Stimulated activated CD4-positive, alpha-beta T cell treated with anti-CD3 and anti-CD28 coated beads, Interleukin-4, amount 100 ng/mL, for 48 hours (primary cell): ENCODE results near the gene SPDYE3.
"Not testable (repeated sequence)": the region's sequence is repeated elsewhere in the genome, so short reads cannot be mapped to it uniquely, and the experiment has no call there.

ENCODE experiments used
- DNase-seq, 2 donors: peaks; one replicate each; pipeline ENCODE4 v3.0.0-alpha.2; 2020; ENCODE audit warnings: low read depth in 2 of 2

Gene SPDYE3

DNA sequence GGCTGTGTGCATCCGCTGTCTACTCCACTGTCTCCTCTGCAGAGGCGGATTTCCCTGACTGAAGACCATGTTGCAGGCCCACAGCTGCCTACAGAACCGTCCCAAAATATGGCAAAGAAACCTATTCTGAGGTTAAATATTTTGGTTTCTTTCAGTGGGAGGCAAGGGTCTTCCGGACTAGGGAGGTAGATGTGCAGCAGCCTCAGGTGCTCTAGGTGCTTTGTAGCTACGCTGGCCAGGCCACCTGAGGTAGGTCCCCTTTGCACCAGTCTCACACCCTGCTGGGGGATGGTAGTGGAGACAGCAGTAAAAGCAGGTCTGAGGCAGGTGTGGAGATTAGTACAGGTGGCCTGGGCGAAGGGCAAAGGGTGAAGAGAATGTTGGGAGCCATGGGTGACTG, 42.3 kb downstream of the SPDYE3 start:
- no peak for DNase-seq

GRCh38 chr7:100351657-100352058, 44.2 kb downstream of the SPDYE3 start:
- DNase-seq: no peak

- not testable (repeated sequence) for DNase-seq
Observed at GRCh38 chr7:100352230-100352781, 44.8 kb downstream of the SPDYE3 start.

- DNase-seq: no peak
Observed at GRCh38 chr7:100352984-100353684, 45.6 kb downstream of the SPDYE3 start.

GRCh38 chr7:100353685-100354330, 46.3 kb downstream of the SPDYE3 start:
- no peak for DNase-seq

DNA sequence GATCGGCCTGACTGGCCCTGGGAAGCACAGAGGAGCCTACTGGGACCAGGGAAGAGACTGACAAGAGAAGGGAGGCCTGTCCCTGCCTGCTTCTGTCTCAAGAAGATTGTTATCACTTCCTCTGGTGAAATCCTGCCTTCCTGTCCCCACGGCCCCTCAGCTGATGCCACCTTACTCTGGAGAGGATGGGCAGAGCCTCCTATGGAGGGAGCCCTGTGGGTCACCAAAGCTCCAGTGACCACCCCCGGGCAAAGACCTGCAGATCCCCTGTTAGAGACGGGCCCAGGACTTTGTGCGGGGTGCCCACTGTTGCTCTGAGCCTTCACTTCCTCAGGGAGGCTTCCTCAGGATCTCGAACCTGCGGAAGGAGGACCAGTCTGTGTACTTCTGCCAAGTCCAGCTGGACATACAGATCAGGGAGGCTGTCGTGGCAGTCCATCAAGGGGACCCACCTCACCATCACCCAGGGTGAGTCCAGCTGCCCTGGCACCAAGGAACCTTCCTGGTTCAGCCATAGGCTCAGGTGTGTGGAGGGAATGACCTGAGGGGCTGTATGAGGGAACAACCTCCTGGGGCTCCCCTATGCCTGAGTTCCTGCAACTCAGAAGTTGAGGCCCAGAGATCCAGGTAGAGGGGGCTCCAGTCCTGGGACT, 49.0 kb downstream of the SPDYE3 start:
- DNase-seq: no peak

DNA sequence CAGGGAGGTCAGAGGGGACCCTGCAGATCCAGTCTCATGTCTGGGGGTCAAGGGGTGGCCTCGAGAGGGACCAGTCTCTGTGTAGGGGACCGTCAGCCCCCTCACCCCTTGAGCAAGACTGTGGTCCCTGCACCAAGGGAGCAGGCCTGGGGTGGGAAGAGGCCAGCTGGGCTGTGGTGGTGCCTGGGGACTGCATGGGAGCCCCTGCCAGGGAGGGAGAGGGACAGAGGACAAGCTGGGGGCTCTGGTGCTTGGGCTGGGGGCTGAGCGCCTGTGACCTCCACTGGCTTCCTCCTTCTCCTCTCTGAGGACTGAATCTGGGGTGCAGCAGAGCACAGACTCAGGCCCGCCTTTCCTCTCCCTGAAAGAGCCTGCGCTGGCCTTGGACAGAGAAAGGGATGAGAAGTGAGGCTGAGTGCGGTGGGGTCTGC, 49.6 kb downstream of the SPDYE3 start:
- DNase-seq: no peak

DNA sequence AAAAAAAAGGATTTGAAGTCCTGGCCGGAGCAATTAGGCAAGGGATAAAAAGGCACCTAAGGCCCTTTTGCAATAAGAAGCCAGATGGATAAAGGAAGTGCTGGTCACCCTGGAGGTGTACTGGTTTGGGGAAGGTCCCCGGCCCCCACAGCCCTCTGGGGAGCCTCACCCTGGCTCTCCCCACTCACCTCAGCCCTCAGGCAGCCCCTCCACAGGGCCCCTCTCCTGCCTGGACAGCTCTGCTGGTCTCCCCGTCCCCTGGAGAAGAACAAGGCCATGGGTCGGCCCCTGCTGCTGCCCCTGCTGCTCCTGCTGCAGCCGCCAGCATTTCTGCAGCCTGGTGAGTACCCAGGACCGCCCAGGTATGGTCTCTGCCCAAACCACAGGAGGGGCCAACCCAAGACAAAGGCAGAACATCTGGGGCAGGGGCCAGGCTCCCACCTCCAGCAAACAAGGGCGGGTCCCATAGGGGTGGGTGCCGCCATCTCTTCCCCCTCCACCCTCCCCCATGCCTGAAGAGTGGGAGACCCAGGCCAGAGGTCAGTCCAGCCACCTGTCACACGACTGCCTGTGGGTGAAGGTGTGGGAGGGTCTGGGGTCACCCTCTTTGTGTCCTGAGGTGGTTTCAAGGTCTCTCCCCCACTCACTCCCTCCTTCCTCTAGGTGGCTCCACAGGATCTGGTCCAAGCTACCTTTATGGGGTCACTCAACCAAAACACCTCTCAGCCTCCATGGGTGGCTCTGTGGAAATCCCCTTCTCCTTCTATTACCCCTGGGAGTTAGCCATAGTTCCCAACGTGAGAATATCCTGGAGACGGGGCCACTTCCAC, 50.7 kb downstream of the SPDYE3 start, which contains the start of gene PILRB:
TSS of gene PILRB (plus strand) at position 91 of the 830 bp plus-strand sequence. CDS start at position 277, 186 bp downstream.
- DNase-seq: no peak

DNA sequence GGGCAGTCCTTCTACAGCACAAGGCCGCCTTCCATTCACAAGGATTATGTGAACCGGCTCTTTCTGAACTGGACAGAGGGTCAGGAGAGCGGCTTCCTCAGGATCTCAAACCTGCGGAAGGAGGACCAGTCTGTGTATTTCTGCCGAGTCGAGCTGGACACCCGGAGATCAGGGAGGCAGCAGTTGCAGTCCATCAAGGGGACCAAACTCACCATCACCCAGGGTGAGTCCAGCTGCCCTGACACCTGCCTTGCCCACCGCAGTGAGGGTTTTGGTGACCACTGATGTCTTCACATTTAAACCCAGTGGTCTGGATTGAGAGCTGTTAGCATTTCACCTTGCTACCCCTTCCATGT, 51.3 kb downstream of the SPDYE3 start:
- DNase-seq: no peak

DNA sequence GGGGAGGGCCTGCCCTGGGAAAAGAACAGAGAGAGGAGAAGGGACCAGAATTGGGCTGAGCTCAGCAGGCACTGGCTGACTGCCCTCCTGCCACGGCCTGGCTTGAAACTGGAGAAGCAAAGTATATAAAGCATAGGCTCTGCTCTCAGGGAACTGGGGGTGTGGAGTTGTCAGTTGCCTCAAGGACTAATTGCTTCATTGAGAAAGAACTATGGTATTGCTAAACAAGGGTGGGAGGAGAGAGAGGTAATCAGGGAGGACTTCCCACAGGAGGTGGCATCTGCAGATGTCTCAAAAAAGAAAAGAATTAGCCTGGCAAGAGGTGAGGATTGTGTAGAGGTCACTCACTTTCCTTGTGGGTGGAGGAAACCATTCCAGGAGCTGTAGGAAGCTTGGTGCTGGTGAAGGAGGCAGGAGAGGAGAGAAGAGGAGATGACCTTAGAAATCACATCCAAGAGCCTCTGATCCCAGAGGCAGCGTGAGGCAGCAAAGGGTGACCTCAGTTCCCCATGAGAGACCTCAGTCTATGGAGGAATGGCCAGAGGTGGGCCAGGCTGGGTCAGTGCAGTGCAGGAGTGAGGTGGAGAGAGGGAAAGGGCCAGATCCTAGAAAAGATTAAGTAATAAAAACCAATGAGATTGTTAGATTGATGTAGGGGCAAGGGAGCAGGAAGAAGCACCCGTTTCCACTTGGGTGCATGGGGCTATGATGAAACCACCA, 52.8 kb downstream of the SPDYE3 start:
- no peak for DNase-seq

GRCh38 chr7:100363098-100363497, 55.6 kb downstream of the SPDYE3 start:
- DNase-seq: no peak

GRCh38 chr7:100363797-100364196, 56.3 kb downstream of the SPDYE3 start:
- DNase-seq: not testable (repeated sequence)

DNA sequence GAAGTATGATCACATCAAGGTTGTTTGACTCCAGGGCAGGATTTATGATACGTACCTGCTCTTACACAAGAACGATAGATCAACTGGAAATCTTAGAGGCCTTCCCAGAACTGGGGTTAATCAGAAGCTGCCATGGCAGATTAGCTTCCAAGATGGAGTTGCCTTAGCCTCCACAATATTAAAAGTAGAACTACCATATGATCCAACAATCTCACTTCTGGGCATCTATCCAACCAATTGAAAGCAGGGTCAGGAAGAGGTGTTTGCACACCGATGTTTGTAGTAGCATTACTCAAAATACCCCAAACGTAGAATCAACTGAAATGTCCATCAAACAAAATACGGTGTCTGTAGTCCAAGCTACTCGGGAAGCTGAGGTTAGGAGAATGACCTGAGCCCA, 57.0 kb downstream of the SPDYE3 start:
- no peak for DNase-seq

- DNase-seq: not testable (repeated sequence)
Observed at GRCh38 chr7:100365998-100366367, 58.5 kb downstream of the SPDYE3 start.

DNA sequence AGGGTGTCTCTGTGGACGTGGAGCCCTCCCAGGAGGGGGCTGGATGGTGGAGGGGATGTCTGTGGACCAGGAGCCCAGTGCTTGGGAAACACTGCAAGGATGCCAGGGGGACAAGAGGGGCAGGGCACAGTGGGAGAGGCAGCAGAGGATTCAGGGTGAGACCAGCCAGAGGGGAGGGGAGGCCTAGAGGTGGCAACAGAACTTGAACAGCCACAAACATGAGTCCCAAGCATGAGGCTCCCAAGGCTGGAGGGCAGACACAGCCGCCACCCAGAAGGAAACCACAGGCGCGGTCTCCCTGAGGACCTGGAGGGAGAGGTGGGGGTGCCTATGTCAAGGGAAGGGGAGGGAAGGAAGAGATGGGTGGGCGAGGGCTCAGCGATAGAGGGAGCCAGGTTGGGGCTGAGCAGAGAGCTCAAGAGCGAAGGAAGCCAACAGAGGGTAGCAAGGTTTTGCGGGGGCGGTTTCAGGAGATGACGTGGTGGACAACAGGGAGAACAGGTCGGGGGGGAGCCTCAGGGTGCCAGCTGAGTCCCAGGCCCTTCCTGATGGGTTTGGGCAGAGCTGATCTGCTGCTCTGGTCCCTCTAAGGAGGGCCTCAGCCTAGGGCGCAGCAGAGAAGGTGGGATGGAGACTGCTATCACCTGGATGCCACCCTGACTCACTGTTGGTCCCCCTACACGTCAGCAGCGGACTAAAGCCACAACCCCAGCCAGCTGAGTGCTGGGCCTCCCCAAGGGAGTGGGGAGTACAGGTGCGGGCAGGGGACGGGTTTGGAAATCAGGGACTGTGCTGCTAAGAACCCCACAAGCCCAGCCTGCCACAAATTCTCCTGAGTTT, 59.1 kb downstream of the SPDYE3 start:
- DNase-seq: no peak

GRCh38 chr7:100367251-100367620, 59.7 kb downstream of the SPDYE3 start:
- DNase-seq: no peak

- no peak for DNase-seq
Observed at GRCh38 chr7:100367676-100368613, 60.4 kb downstream of the SPDYE3 start.

GRCh38 chr7:100369105-100369504, 61.6 kb downstream of the SPDYE3 start:
- DNase-seq: no peak

- no peak for DNase-seq
Observed at GRCh38 chr7:100370303-100370702, 62.8 kb downstream of the SPDYE3 start.
